Measurements from ENCODE around the gene TRAF5. TPM values are rescaled to one million over a fixed set of nuclear protein-coding genes. Genes with fewer than 3 reads are reported as not detected.
A peak's percentile ranks its signal among the peaks of the same experiment; 100 is the strongest.
"Not testable (repeated sequence)": the region's sequence is repeated elsewhere in the genome, so short reads cannot be mapped to it uniquely, and the experiment has no call there.

Gene TRAF5
- total and polyA plus RNA-seq, 2 donors from 2014 or later: 4.8 to 22.1 TPM

GRCh38 chr1:211386921-211387320 is 60.3 kb downstream of the TRAF5 start:
- intact Hi-C loops (cut with DNase I): no loop called here
- Histone ChIP-seq H3K27ac (ENCODE audit: low read depth in 2 of 2, low read length in 2 of 2) (no peak overlapping the region), H3K4me3 (ENCODE audit: low read length in 3 of 3) (no peak overlapping the region), H3K36me3 (ENCODE audit: control insufficient read depth in 2 of 3, insufficient read depth in 3 of 3, low read length in 3 of 3) (no peaks in the 10 kb centered on the region), H3K9ac (ENCODE audit: low read length in 3 of 3) (no peak overlapping the region), H3K9me3 (ENCODE audit: control insufficient read depth in 2 of 3, insufficient read depth in 1 of 3, low read length in 3 of 3) (no peaks in the 10 kb centered on the region), H3K27me3 (ENCODE audit: control insufficient read depth, insufficient read depth, low read length) (no peaks in the 10 kb centered on the region), H3K4me1 (ENCODE audit: control insufficient read depth in 2 of 3, insufficient read depth in 2 of 3, low read depth in 1 of 3, low read length in 3 of 3) (peaks cover 0 to 4% (median 0%) of the 10 kb centered on the region in 3 donors)
- DNase-seq (peak in 2 of 5 donors; percentile 30 to 70), FAIRE-seq (no peak)
- TF ChIP-seq CTCF (IDR thresholded peaks at IDR 0.05; ENCODE audit: borderline replicate concordance, extremely low read depth, insufficient read depth): no peak

- H3K4me3 ChIP-seq (ENCODE audit: low read length in 3 of 3); FAIRE-seq; H3K27ac ChIP-seq (ENCODE audit: low read depth in 2 of 2, low read length in 2 of 2); intact Hi-C loops (cut with DNase I); DNase-seq; H3K36me3 ChIP-seq (ENCODE audit: control insufficient read depth in 2 of 3, insufficient read depth in 3 of 3, low read length in 3 of 3); H3K27me3 ChIP-seq (ENCODE audit: control insufficient read depth, insufficient read depth, low read length); H3K9ac ChIP-seq (ENCODE audit: low read length in 3 of 3); H3K4me1 ChIP-seq (ENCODE audit: control insufficient read depth in 2 of 3, insufficient read depth in 2 of 3, low read depth in 1 of 3, low read length in 3 of 3); H3K9me3 ChIP-seq (ENCODE audit: control insufficient read depth in 2 of 3, insufficient read depth in 1 of 3, low read length in 3 of 3): not testable (repeated sequence)
Observed at GRCh38 chr1:211390829-211391228, 64.2 kb downstream of the TRAF5 start.

GRCh38 chr1:211393203-211393602 is 66.6 kb downstream of the TRAF5 start:
- H3K9ac ChIP-seq (ENCODE audit: low read length in 3 of 3): no peak overlapping the region

GRCh38 chr1:211398266-211398930 is 71.8 kb downstream of the TRAF5 start:
- intact Hi-C loops (cut with DNase I); H3K9me3 ChIP-seq (ENCODE audit: control insufficient read depth in 2 of 3, insufficient read depth in 1 of 3, low read length in 3 of 3); H3K9ac ChIP-seq (ENCODE audit: low read length in 3 of 3); H3K4me3 ChIP-seq (ENCODE audit: low read length in 3 of 3); H3K36me3 ChIP-seq (ENCODE audit: control insufficient read depth in 2 of 3, insufficient read depth in 3 of 3, low read length in 3 of 3); DNase-seq; H3K27ac ChIP-seq (ENCODE audit: low read depth in 2 of 2, low read length in 2 of 2); H3K27me3 ChIP-seq (ENCODE audit: control insufficient read depth, insufficient read depth, low read length); FAIRE-seq; H3K4me1 ChIP-seq (ENCODE audit: control insufficient read depth in 2 of 3, insufficient read depth in 2 of 3, low read depth in 1 of 3, low read length in 3 of 3): not testable (repeated sequence)

More at GRCh38 chr1:211393203-211393602, 66.6 kb downstream of the TRAF5 start:
- intact Hi-C loops (cut with DNase I): no loop called here
- H3K27ac ChIP-seq (ENCODE audit: low read depth in 2 of 2, low read length in 2 of 2): no peak overlapping the region
- no peaks in the 10 kb centered on the region for H3K9me3 ChIP-seq (ENCODE audit: control insufficient read depth in 2 of 3, insufficient read depth in 1 of 3, low read length in 3 of 3)
- DNase-seq (no peak), FAIRE-seq (no peak)
- peaks cover 0 to 5% (median 0%) of the 10 kb centered on the region in 3 donors for H3K36me3 ChIP-seq (ENCODE audit: control insufficient read depth in 2 of 3, insufficient read depth in 3 of 3, low read length in 3 of 3)
- TF ChIP-seq CTCF (IDR thresholded peaks at IDR 0.05; ENCODE audit: borderline replicate concordance, extremely low read depth, insufficient read depth): no peak
- no peaks in the 10 kb centered on the region for H3K27me3 ChIP-seq (ENCODE audit: control insufficient read depth, insufficient read depth, low read length)
- H3K4me1 ChIP-seq (ENCODE audit: control insufficient read depth in 2 of 3, insufficient read depth in 2 of 3, low read depth in 1 of 3, low read length in 3 of 3): no peaks in the 10 kb centered on the region
- no peak overlapping the region for H3K4me3 ChIP-seq (ENCODE audit: low read length in 3 of 3)

- H3K27me3 ChIP-seq (ENCODE audit: control insufficient read depth, insufficient read depth, low read length); H3K36me3 ChIP-seq (ENCODE audit: control insufficient read depth in 2 of 3, insufficient read depth in 3 of 3, low read length in 3 of 3); H3K27ac ChIP-seq (ENCODE audit: low read depth in 2 of 2, low read length in 2 of 2); FAIRE-seq; H3K9ac ChIP-seq (ENCODE audit: low read length in 3 of 3); H3K4me1 ChIP-seq (ENCODE audit: control insufficient read depth in 2 of 3, insufficient read depth in 2 of 3, low read depth in 1 of 3, low read length in 3 of 3); H3K4me3 ChIP-seq (ENCODE audit: low read length in 3 of 3); DNase-seq; H3K9me3 ChIP-seq (ENCODE audit: control insufficient read depth in 2 of 3, insufficient read depth in 1 of 3, low read length in 3 of 3); intact Hi-C loops (cut with DNase I): not testable (repeated sequence)
Observed at GRCh38 chr1:211399851-211400393, 73.3 kb downstream of the TRAF5 start.

- H3K36me3 ChIP-seq (ENCODE audit: control insufficient read depth in 2 of 3, insufficient read depth in 3 of 3, low read length in 3 of 3); H3K4me3 ChIP-seq (ENCODE audit: low read length in 3 of 3); H3K27ac ChIP-seq (ENCODE audit: low read depth in 2 of 2, low read length in 2 of 2); H3K27me3 ChIP-seq (ENCODE audit: control insufficient read depth, insufficient read depth, low read length); H3K9me3 ChIP-seq (ENCODE audit: control insufficient read depth in 2 of 3, insufficient read depth in 1 of 3, low read length in 3 of 3); FAIRE-seq; DNase-seq; H3K4me1 ChIP-seq (ENCODE audit: control insufficient read depth in 2 of 3, insufficient read depth in 2 of 3, low read depth in 1 of 3, low read length in 3 of 3); intact Hi-C loops (cut with DNase I); H3K9ac ChIP-seq (ENCODE audit: low read length in 3 of 3): not testable (repeated sequence)
Observed at GRCh38 chr1:211401751-211402150, 75.1 kb downstream of the TRAF5 start.

- H3K4me1 ChIP-seq (ENCODE audit: control insufficient read depth in 2 of 3, insufficient read depth in 2 of 3, low read depth in 1 of 3, low read length in 3 of 3); H3K36me3 ChIP-seq (ENCODE audit: control insufficient read depth in 2 of 3, insufficient read depth in 3 of 3, low read length in 3 of 3); H3K9me3 ChIP-seq (ENCODE audit: control insufficient read depth in 2 of 3, insufficient read depth in 1 of 3, low read length in 3 of 3); H3K27me3 ChIP-seq (ENCODE audit: control insufficient read depth, insufficient read depth, low read length); H3K9ac ChIP-seq (ENCODE audit: low read length in 3 of 3); H3K4me3 ChIP-seq (ENCODE audit: low read length in 3 of 3); H3K27ac ChIP-seq (ENCODE audit: low read depth in 2 of 2, low read length in 2 of 2); FAIRE-seq; intact Hi-C loops (cut with DNase I); DNase-seq: not testable (repeated sequence)
Observed at GRCh38 chr1:211406086-211406485, 79.5 kb downstream of the TRAF5 start.

All from kidney (tissue), 14 donors.